ENCODE measurements around the gene KIAA1958.

KIAA1958 gene

GRCh38 chr9:112546149-112547012 lies 59.8 kb downstream of the KIAA1958 start:
- peak; percentile 23 to 41 for DNase-seq (ENCODE audit: low spot score in 2 of 2)
- no peaks in the 10 kb centered on the region for H3K36me3 ChIP-seq (replicated peaks)
- in situ Hi-C loops (cut with MboI; ENCODE audit: low sequenced_read_pairs), result no loop called here
- no peak overlapping the region for H3K4me3 ChIP-seq
- no peaks in the 10 kb centered on the region for H3K9me3 ChIP-seq
- peaks cover 31% of the 10 kb centered on the region for H3K4me1 ChIP-seq
- no peaks in the 10 kb centered on the region for H3K27me3 ChIP-seq (ENCODE audit: low read depth)

DNA sequence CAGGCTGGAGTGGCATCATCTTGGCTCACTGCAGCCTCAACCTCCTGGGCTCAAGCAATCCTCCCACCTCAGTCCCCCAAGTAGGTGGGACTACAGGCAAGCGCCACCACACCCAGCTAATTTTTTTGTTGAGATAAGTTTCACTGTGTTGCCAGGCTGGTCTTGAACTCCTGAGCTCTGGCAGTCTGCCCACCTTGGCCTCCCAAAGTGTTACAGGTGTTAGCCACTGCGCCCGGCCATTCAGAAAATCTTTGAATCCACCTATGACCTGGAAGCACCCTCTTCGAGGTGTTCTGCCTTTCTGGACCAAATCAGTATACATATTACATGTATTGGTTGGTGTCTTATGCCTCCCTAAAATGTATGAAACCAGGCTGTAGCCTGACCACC lies 61.4 kb downstream of the KIAA1958 start:
- Histone ChIP-seq H3K4me1 (peaks cover 39% of the 10 kb centered on the region), H3K9me3 (no peaks in the 10 kb centered on the region), H3K27me3 (ENCODE audit: low read depth) (no peaks in the 10 kb centered on the region), H3K4me3 (no peak overlapping the region), H3K36me3 (replicated peaks) (no peaks in the 10 kb centered on the region)
- peak in 1 of 2 experiments; percentile 36 for DNase-seq (ENCODE audit: low spot score in 2 of 2)
- in situ Hi-C loops (cut with MboI; ENCODE audit: low sequenced_read_pairs), result no loop called here

GRCh38 chr9:112548836-112549595 lies 62.4 kb downstream of the KIAA1958 start:
- in situ Hi-C loops (cut with MboI; ENCODE audit: low sequenced_read_pairs), result no loop called here
- DNase-seq (ENCODE audit: low spot score in 2 of 2), result no peak
- H3K4me3 ChIP-seq, result no peak overlapping the region
- H3K27me3 ChIP-seq (ENCODE audit: low read depth), result no peaks in the 10 kb centered on the region
- peaks cover 39% of the 10 kb centered on the region for H3K4me1 ChIP-seq
- no peaks in the 10 kb centered on the region for H3K9me3 ChIP-seq
- H3K36me3 ChIP-seq (replicated peaks), result no peaks in the 10 kb centered on the region

- Histone ChIP-seq H3K27me3 (ENCODE audit: low read depth) (no peaks in the 10 kb centered on the region), H3K4me1 (peaks cover 39% of the 10 kb centered on the region)
Observed at GRCh38 chr9:112550531-112550930, 63.9 kb downstream of the KIAA1958 start.

GRCh38 chr9:112551641-112552040 lies 65.0 kb downstream of the KIAA1958 start:
- peak in 1 of 2 experiments; percentile 28 for DNase-seq (ENCODE audit: low spot score in 2 of 2)
- no peaks in the 10 kb centered on the region for H3K36me3 ChIP-seq (replicated peaks)
- no peaks in the 10 kb centered on the region for H3K27me3 ChIP-seq (ENCODE audit: low read depth)
- peaks cover 32% of the 10 kb centered on the region for H3K4me1 ChIP-seq
- no peak overlapping the region for H3K4me3 ChIP-seq
- in situ Hi-C loops (cut with MboI; ENCODE audit: low sequenced_read_pairs), result no loop called here
- no peaks in the 10 kb centered on the region for H3K9me3 ChIP-seq

More at GRCh38 chr9:112550531-112550930, 63.9 kb downstream of the KIAA1958 start:
- Histone ChIP-seq H3K36me3 (replicated peaks) (no peaks in the 10 kb centered on the region), H3K4me3 (no peak overlapping the region), H3K9me3 (no peaks in the 10 kb centered on the region)
- in situ Hi-C loops (cut with MboI; ENCODE audit: low sequenced_read_pairs), result no loop called here
- no peak for DNase-seq (ENCODE audit: low spot score in 2 of 2)

DNA sequence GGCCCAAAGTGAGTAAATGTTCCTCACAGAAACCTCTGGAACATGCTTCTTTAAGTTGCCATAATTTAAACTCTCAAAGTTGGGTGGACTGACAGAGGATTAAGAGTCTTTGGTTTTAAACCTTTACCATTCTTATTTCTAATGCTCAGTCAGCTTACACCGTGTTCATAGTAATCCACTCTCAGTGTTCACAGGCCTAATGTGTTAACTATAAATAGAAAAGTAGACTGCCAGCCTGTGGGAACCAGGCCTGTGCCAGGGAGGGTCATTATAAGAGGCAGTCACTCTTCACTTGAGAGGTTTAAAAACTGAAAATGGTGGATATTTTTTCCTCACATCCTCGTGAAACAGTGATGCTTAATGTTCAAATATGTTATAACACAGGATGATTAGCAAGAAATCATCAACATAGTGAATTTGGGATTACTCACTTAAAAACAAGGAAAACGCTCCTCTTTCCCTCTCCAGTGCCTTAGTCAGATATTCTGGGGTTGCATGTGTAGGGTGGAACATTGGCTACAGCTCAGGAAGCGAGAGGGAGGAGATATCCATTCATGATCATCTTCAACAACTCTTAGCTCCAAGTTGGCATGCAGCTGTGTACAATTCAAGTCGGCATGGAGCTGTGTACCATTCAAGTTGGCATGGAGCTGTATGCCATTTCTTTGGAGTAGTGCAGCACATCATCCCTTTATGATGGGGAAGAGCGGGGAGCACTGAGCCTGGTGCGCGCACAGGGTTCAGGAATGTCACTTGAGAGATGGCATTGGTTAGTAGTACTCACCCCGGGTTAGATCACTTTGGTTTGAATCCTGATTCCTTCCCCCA lies 65.8 kb downstream of the KIAA1958 start:
- H3K36me3 ChIP-seq (replicated peaks), result no peaks in the 10 kb centered on the region
- H3K9me3 ChIP-seq, result no peaks in the 10 kb centered on the region
- peaks cover 29% of the 10 kb centered on the region for H3K4me1 ChIP-seq
- no peaks in the 10 kb centered on the region for H3K27me3 ChIP-seq (ENCODE audit: low read depth)
- no peak overlapping the region for H3K4me3 ChIP-seq
- in situ Hi-C loops (cut with MboI; ENCODE audit: low sequenced_read_pairs), result no loop called here
- no peak for DNase-seq (ENCODE audit: low spot score in 2 of 2)

DNA sequence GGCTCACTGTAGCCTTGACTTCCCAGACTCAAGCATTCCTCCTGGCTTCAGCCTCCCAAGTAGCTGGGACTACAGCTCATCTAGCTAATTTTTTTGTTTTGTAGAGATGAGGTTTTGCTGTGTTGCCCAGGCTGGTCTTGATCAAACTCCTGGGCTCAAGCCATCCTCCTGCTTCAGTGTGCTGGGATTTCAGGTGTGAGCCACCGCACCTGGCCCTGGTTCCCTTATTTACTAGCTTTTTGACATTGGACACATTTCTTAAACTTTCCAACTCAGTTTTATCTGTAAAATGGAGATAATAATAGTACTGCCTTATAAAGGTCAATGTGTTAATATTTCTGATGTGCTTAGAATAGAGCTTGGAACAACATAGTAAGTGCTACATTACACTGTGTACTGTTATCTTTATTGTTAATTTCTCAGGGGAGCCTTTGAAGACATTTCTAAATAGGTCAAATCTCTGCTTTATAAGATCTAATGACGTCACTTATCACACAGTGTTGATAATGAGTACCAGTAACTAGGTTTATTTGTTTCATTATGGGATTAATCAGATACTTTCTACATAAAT lies 66.7 kb downstream of the KIAA1958 start:
- Histone ChIP-seq H3K36me3 (replicated peaks) (no peaks in the 10 kb centered on the region), H3K9me3 (no peaks in the 10 kb centered on the region), H3K27me3 (ENCODE audit: low read depth) (no peaks in the 10 kb centered on the region), H3K4me3 (no peak overlapping the region), H3K4me1 (peaks cover 25% of the 10 kb centered on the region)
- in situ Hi-C loops (cut with MboI; ENCODE audit: low sequenced_read_pairs), result no loop called here
- DNase-seq (ENCODE audit: low spot score in 2 of 2), result no peak

DNA sequence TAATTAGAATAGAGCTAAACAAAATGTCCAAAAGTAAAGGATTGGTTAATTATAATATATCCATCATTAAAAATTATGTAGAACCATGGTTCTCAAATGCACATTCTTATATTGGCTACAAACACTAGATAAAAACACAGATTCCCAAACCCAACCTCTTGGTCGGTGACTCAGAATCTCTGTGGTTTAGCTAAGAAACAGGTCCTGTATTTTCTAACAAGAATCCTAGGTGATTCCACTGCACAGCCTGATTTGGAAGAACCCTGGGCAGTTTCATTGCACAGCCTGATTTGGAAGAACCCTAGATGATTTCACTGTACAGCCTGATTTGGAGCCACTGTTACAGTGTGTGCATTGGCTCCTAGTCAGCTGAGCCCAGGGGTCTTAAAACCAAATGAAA lies 67.9 kb downstream of the KIAA1958 start:
- DNase-seq (ENCODE audit: low spot score in 2 of 2), result no peak
- H3K4me1 ChIP-seq, result peaks cover 26% of the 10 kb centered on the region
- H3K4me3 ChIP-seq, result no peak overlapping the region
- in situ Hi-C loops (cut with MboI; ENCODE audit: low sequenced_read_pairs), result no loop called here
- no peaks in the 10 kb centered on the region for H3K9me3 ChIP-seq
- no peaks in the 10 kb centered on the region for H3K36me3 ChIP-seq (replicated peaks)
- H3K27me3 ChIP-seq (ENCODE audit: low read depth), result no peaks in the 10 kb centered on the region

GRCh38 chr9:112555101-112555643 lies 68.5 kb downstream of the KIAA1958 start:
- peaks cover 26% of the 10 kb centered on the region for H3K4me1 ChIP-seq

GRCh38 chr9:112555844-112556482 lies 69.3 kb downstream of the KIAA1958 start:
- no peaks in the 10 kb centered on the region for H3K9me3 ChIP-seq
- H3K36me3 ChIP-seq (replicated peaks), result no peaks in the 10 kb centered on the region
- DNase-seq (ENCODE audit: low spot score in 2 of 2), result no peak
- H3K4me3 ChIP-seq, result no peak overlapping the region
- peaks cover 26% of the 10 kb centered on the region for H3K4me1 ChIP-seq
- in situ Hi-C loops (cut with MboI; ENCODE audit: low sequenced_read_pairs), result no loop called here
- no peaks in the 10 kb centered on the region for H3K27me3 ChIP-seq (ENCODE audit: low read depth)

More at GRCh38 chr9:112555101-112555643, 68.5 kb downstream of the KIAA1958 start:
- Histone ChIP-seq H3K36me3 (replicated peaks) (no peaks in the 10 kb centered on the region), H3K4me3 (no peak overlapping the region), H3K9me3 (no peaks in the 10 kb centered on the region), H3K27me3 (ENCODE audit: low read depth) (no peaks in the 10 kb centered on the region)
- in situ Hi-C loops (cut with MboI; ENCODE audit: low sequenced_read_pairs), result no loop called here
- no peak for DNase-seq (ENCODE audit: low spot score in 2 of 2)

DNA sequence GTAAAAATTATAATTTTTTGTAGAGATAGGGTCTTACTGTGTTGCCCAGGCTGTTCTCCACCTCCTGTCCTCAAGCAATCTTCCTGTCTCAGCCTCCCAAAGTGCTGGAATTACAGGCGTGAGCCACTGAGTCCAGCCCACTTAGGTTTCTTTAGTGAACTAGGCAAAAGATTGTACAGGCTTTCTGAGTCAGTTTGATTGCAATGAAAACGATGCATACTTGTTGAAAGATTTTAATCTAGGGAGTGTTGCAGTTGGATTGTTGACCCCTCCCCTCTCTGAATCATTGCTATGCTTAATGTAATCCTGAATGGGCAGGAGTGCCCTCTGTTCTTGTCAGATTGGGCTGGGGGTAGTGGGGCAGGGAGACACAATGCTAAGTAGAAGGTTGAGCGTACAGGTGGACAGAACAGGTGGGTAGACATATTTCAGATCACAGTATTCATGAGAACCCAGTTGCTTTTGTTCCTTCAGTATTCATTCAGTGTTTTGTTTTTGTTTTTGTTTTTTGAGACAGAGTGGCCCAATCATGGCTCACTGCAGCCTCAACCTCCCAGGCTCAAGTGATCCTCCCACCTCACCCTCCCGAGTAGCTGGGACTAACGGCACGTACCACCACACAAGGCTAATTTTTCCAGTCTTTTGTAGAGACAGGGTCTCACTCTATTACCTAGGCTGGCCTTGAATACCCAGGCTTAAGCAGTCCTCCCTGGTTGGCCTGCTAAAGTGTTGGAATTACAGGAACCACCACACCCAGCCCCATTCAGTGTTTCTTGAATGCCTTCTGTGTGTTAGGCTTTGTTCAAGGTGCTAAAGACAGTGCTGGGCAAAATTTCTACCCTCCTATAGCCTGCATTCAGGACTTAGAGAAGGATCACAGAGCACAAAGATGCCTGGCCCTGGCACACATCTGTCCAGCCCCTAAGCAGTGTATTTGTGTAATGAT lies 70.1 kb downstream of the KIAA1958 start:
- no peaks in the 10 kb centered on the region for H3K9me3 ChIP-seq
- no peaks in the 10 kb centered on the region for H3K36me3 ChIP-seq (replicated peaks)
- no peak overlapping the region for H3K4me3 ChIP-seq
- peak in 1 of 2 experiments; percentile 30 for DNase-seq (ENCODE audit: low spot score in 2 of 2)
- H3K4me1 ChIP-seq, result peaks cover 19% of the 10 kb centered on the region
- in situ Hi-C loops (cut with MboI; ENCODE audit: low sequenced_read_pairs), result no loop called here
- no peaks in the 10 kb centered on the region for H3K27me3 ChIP-seq (ENCODE audit: low read depth)

DNA sequence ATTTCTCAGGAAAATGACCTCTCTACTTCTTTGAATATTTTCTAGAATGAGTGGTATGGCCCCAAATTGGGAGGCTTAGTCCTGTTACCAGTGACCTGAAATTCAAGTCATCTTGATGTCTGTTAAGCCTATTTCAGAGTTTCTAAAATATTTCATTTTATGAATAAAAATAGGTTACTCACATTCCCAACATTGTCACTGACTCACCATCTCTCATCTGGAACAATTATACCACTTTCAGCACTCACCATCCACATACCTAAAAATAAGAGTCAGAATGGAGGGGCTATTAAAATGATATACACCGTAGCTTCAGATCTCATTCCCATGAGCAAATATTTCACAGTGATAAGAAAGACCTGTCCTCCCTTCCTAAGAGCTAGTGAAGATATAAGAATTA lies 71.8 kb downstream of the KIAA1958 start:
- no peak for DNase-seq (ENCODE audit: low spot score in 2 of 2)

More for the DNA sequence above, 71.8 kb downstream of the KIAA1958 start:
- no peak overlapping the region for H3K4me3 ChIP-seq
- H3K4me1 ChIP-seq, result peaks cover 15% of the 10 kb centered on the region
- in situ Hi-C loops (cut with MboI; ENCODE audit: low sequenced_read_pairs), result no loop called here
- H3K9me3 ChIP-seq, result no peaks in the 10 kb centered on the region
- H3K36me3 ChIP-seq (replicated peaks), result no peaks in the 10 kb centered on the region
- no peaks in the 10 kb centered on the region for H3K27me3 ChIP-seq (ENCODE audit: low read depth)
